Gastrocnemius medialis (tissue), 4 donors: ENCODE results near the gene SIK3. TPM values are rescaled to one million over a fixed set of nuclear protein-coding genes. Genes with fewer than 3 reads are reported as not detected.

Experiments
- ATAC-seq, 2 donors: fragments of 150-250 bp; one replicate each; pipeline ENCODE4 v1.9.1; 2016
- DNase-seq, 2 donors: peaks; one replicate each; pipeline ENCODE4 v3.0.0-alpha.2; 2019
- H3K27ac ChIP-seq, 4 donors: fragments of 200-600 bp; sonication (generic); 1 replicate in 1 of 4; 2 replicates in 3 of 4; pipeline ENCODE4 v1.5.1; 2016 to 2018; ENCODE audit warnings: mild to moderate bottlenecking in 2 of 4, moderate library complexity in 1 of 4
- H3K27me3 ChIP-seq, 3 donors: fragments of 200-600 bp; sonication (generic) in 2 of 3; 1 replicate in 1 of 3; 2 replicates in 2 of 3; pipeline versions ENCODE4 v1.5.1 to v1.6.0; 2016 to 2019; ENCODE audit warnings: mild to moderate bottlenecking in 1 of 3, moderate library complexity in 1 of 3
- H3K36me3 ChIP-seq, 2 donors: fragments of 200-600 bp; sonication (generic) in 1 of 2; one replicate each; pipeline ENCODE4 v1.5.1; 2017 to 2018
- H3K4me1 ChIP-seq, 2 donors: fragments of 200-600 bp; sonication (generic) in 1 of 2; one replicate each; pipeline ENCODE4 v1.5.1; 2016 to 2017; ENCODE audit warnings: mild to moderate bottlenecking in 2 of 2
- H3K4me3 ChIP-seq, 4 donors: fragments of 200-600 bp; sonication (generic) in 3 of 4; 1 replicate in 1 of 4; 2 replicates in 3 of 4; pipeline ENCODE4 v1.5.1; 2016 to 2019; ENCODE audit warnings: mild to moderate bottlenecking in 2 of 4
- H3K9me3 ChIP-seq, 3 donors: fragments of 200-600 bp; sonication (generic) in 2 of 3; 1 replicate in 1 of 3; 2 replicates in 2 of 3; pipeline ENCODE4 v1.5.1; 2016 to 2019
- CTCF ChIP-seq, 5 experiments: fragments of 450-650 bp in 3 of 5; fragments of 200-600 bp in 2 of 5; sonication (generic) in 2 of 5; IDR thresholded peaks in 4 of 5; conservative IDR thresholded peaks in 1 of 5; 1 replicate in 4 of 5; 2 replicates in 1 of 5; pipeline ENCODE4 v1.5.1; 2016 to 2019; ENCODE audit warnings: antibody characterized with exemption in 5 of 5, mild to moderate bottlenecking in 3 of 5, moderate library complexity in 3 of 5
- POLR2A ChIP-seq, 2 donors: fragments of 450-650 bp; IDR thresholded peaks; one replicate each; pipeline ENCODE4 v1.6.1; 2017; ENCODE audit warnings: antibody characterized with exemption in 2 of 2, mild to moderate bottlenecking in 2 of 2, moderate library complexity in 2 of 2
- in situ Hi-C, 4 donors: fragments of 200-750 bp; cut with MboI; loops; one replicate each; pipeline versions ENCODE4 v1.15.0 to v1.8.0; 2017; ENCODE audit warnings: low sequenced_read_pairs in 4 of 4
- intact Hi-C: fragments of 100-400 bp; cut with DNase I; formaldehyde crosslinking; loops from one replicate; pipeline ENCODE4 v1.15.1; 2023; ENCODE audit warnings: low total_unique reads
- total RNA-seq, 4 donors: library from RNA; depleted of rRNA; stranded (reverse); fragments of >200 nt; gene quantifications; one replicate each; pipeline versions ENCODE4 v1.1.0 to v1.2.3, GENCODE V29; 2016

Gene SIK3
- total RNA-seq, 4 donors from 2014 or later: 34.4 to 42.4 (median 37.2) TPM

- in situ Hi-C loops (no loop called here), intact Hi-C loops (no loop called here)
- DNase-seq (no peak), ATAC-seq (no peak)
- H3K36me3 ChIP-seq: no peaks in the 10 kb centered on the region
- no peaks in the 10 kb centered on the region for H3K9me3 ChIP-seq
- TF ChIP-seq POLR2A (IDR thresholded peaks at IDR 0.05): no peak
- TF ChIP-seq CTCF (IDR thresholded peaks at IDR 0.05 in 4 of 5, conservative IDR thresholded peaks at IDR 0.05 in 1 of 5): no peak
- H3K27ac ChIP-seq: no peak overlapping the region
- H3K4me1 ChIP-seq: peaks cover 46 to 47% of the 10 kb centered on the region in 2 donors
- no peak overlapping the region for H3K4me3 ChIP-seq
- no peaks in the 10 kb centered on the region for H3K27me3 ChIP-seq
Measured at GRCh38 chr11:117081908-117082307, 16.3 kb downstream of the SIK3 start.

- TF ChIP-seq CTCF (IDR thresholded peaks at IDR 0.05 in 4 of 5, conservative IDR thresholded peaks at IDR 0.05 in 1 of 5) (no peak), POLR2A (IDR thresholded peaks at IDR 0.05) (no peak)
- in situ Hi-C loops: no loop called here
- DNase-seq: no peak
- Histone ChIP-seq H3K36me3 (no peaks in the 10 kb centered on the region), H3K27me3 (no peaks in the 10 kb centered on the region), H3K27ac (no peak overlapping the region), H3K4me1 (peaks cover 41 to 48% of the 10 kb centered on the region in 2 donors), H3K9me3 (no peaks in the 10 kb centered on the region), H3K4me3 (no peak overlapping the region)
- intact Hi-C loops: no loop called here
- ATAC-seq: no peak
Measured at GRCh38 chr11:117080370-117080769, 17.9 kb downstream of the SIK3 start.

GRCh38 chr11:117076941-117077691 is 21.1 kb downstream of the SIK3 start:
- TF ChIP-seq POLR2A (IDR thresholded peaks at IDR 0.05) (no peak), CTCF (IDR thresholded peaks at IDR 0.05 in 4 of 5, conservative IDR thresholded peaks at IDR 0.05 in 1 of 5) (no peak)
- Histone ChIP-seq H3K4me3 (peak overlapping the region in 1 of 4 donors; percentile 3), H3K9me3 (no peaks in the 10 kb centered on the region), H3K27me3 (no peaks in the 10 kb centered on the region), H3K4me1 (peaks cover 38 to 49% of the 10 kb centered on the region in 2 donors), H3K36me3 (no peaks in the 10 kb centered on the region), H3K27ac (peak overlapping the region; percentile 60 to 74 (median 65))
- intact Hi-C loops (no loop called here), in situ Hi-C loops (no loop called here)
- no peak for DNase-seq
- ATAC-seq: peak; percentile 59 to 82

GRCh38 chr11:117075186-117075585 is 23.0 kb downstream of the SIK3 start:
- no peaks in the 10 kb centered on the region for H3K27me3 ChIP-seq
- peaks cover 55 to 64% of the 10 kb centered on the region in 2 donors for H3K4me1 ChIP-seq
- ATAC-seq (no peak), DNase-seq (no peak)
- no peak overlapping the region for H3K4me3 ChIP-seq
- H3K27ac ChIP-seq: no peak overlapping the region
- intact Hi-C loops: no loop called here
- in situ Hi-C loops: no loop called here
- H3K9me3 ChIP-seq: no peaks in the 10 kb centered on the region
- no peaks in the 10 kb centered on the region for H3K36me3 ChIP-seq
- TF ChIP-seq CTCF (IDR thresholded peaks at IDR 0.05 in 4 of 5, conservative IDR thresholded peaks at IDR 0.05 in 1 of 5) (no peak), POLR2A (IDR thresholded peaks at IDR 0.05) (no peak)
